Transverse colon (tissue), 4 donors: ENCODE measurements around the gene ZNF664.

Experiments
- CTCF ChIP-seq, 5 experiments: fragments of 200-600 bp in 3 of 5; fragments of 450-650 bp in 2 of 5; sonication (generic) in 3 of 5; IDR thresholded peaks; 1 replicate in 2 of 5; 2 replicates in 3 of 5; pipeline ENCODE4 v1.5.1; 2016 to 2017; ENCODE audit warnings: antibody characterized with exemption in 5 of 5, inconsistent platforms in 3 of 5, mild to moderate bottlenecking in 2 of 5, moderate library complexity in 1 of 5
- EP300 ChIP-seq: sonication (generic); formaldehyde crosslinking; IDR thresholded peaks from one replicate; pipeline ENCODE4 v1.6.1; 2017; ENCODE audit warnings: antibody characterized with exemption, low read depth
- POLR2A ChIP-seq: fragments of 450-650 bp; IDR thresholded peaks from one replicate; pipeline ENCODE4 v1.6.1; 2016; ENCODE audit warnings: antibody characterized with exemption, mild to moderate bottlenecking, moderate library complexity
- POLR2AphosphoS5 ChIP-seq, 3 donors: sonication (generic); formaldehyde crosslinking; IDR thresholded peaks; one replicate each; pipeline ENCODE4 v1.6.1; 2016; ENCODE audit warnings: antibody characterized with exemption in 3 of 3

GRCh38 chr12:123946152-123946515 lies 26.9 kb upstream of the ZNF664 start:
- TF ChIP-seq CTCF (IDR thresholded peaks at IDR 0.05) (no peak), POLR2A (no peak), POLR2AphosphoS5 (IDR thresholded peaks at IDR 0.05) (no peak), EP300 (no peak)
